ENCODE results near the gene ZNF536.

- TF ChIP-seq CTCF (conservative IDR thresholded peaks at IDR 0.05): no peak
- TF ChIP-seq EZH2 (IDR thresholded peaks at IDR 0.05; ENCODE audit: low read depth): no peak
Observed at GRCh38 chr19:30525383-30525782, 153.2 kb downstream of the ZNF536 start.
